H1 (cell line): Measurements from ENCODE around the gene FAN1. TPM values are rescaled to one million over a fixed set of nuclear protein-coding genes. Genes with fewer than 3 reads are reported as not detected.

Experiments used
- CTCF ChIA-PET: fragments of 300-600 bp; sonication (Branson Sonifier 250); formaldehyde crosslinking; loops from one replicate; lab custom pipeline; 2021; ENCODE audit not compliant: partially characterized antibody; lab: Charles Lee
- POLR2A ChIA-PET: fragments of 300-600 bp; sonication (Branson Sonifier 250); formaldehyde crosslinking; loops from one replicate; lab custom pipeline; 2021; ENCODE audit warnings: inconsistent platforms; ENCODE audit not compliant: partially characterized antibody; lab: Charles Lee
- DNase-seq, 2 experiments: peaks; one replicate each; pipeline versions ENCODE4 v3.0.0 to v3.0.0-alpha.2; 2010 to 2022; ENCODE audit warnings: low spot score in 2 of 2, low read depth in 1 of 2, mixed read lengths in 1 of 2
- FAIRE-seq: peaks from 2 replicates; lab custom pipeline; 2011; peaks lifted over from hg19 to GRCh38; lab: Jason Lieb, UNC
- H2AFZ ChIP-seq: 2 replicates; pipeline ENCODE4 v1.8.1; 2012; ENCODE audit warnings: low read length, inconsistent platforms
- H2AK5ac ChIP-seq: 2 replicates; pipeline ENCODE4 v1.6.1; 2013; ENCODE audit warnings: low read depth, low read length
- H2BK120ac ChIP-seq: replicated peaks from 2 replicates; pipeline ENCODE3; 2013; ENCODE audit warnings: low read depth, low read length, inconsistent platforms
- H2BK12ac ChIP-seq: 2 replicates; pipeline ENCODE4 v1.6.1; 2013; ENCODE audit warnings: low read depth, low read length
- H2BK15ac ChIP-seq: 2 replicates; pipeline ENCODE4 v1.6.1; 2013; ENCODE audit warnings: low read length
- H2BK20ac ChIP-seq: 2 replicates; pipeline ENCODE4 v1.6.1; 2013; ENCODE audit warnings: low read length
- H2BK5ac ChIP-seq: 2 replicates; pipeline ENCODE4 v1.6.1; 2013; ENCODE audit warnings: low read depth, low read length
- H3K14ac ChIP-seq: 2 replicates; pipeline ENCODE4 v1.6.1; 2013; ENCODE audit warnings: inconsistent platforms; ENCODE audit not compliant: insufficient read length
- H3K18ac ChIP-seq: 2 replicates; pipeline ENCODE4 v1.6.1; 2013; ENCODE audit warnings: low read length; ENCODE audit errors: extremely low read depth
- H3K23ac ChIP-seq: 2 replicates; pipeline ENCODE4 v1.6.1; 2013; ENCODE audit warnings: inconsistent platforms; ENCODE audit not compliant: insufficient read length
- H3K23me2 ChIP-seq: 2 replicates; pipeline ENCODE4 v1.6.1; 2013; ENCODE audit warnings: low read depth, low read length
- H3K27ac ChIP-seq: 2 replicates; pipeline ENCODE4 v1.6.1; 2011; ENCODE audit warnings: low read depth, low read length, inconsistent platforms
- H3K27me3 ChIP-seq, 4 experiments: replicated peaks in 1 of 4; 1 replicate in 1 of 4; 2 replicates in 3 of 4; pipeline versions ENCODE4 v1.6.1 to v1.8.1; 2011 to 2013; ENCODE audit warnings: low read length in 3 of 4, mild to moderate bottlenecking in 3 of 4, inconsistent platforms in 2 of 4, mixed read lengths in 2 of 4, moderate library complexity in 1 of 4; ENCODE audit not compliant: control insufficient read depth in 3 of 4, insufficient read depth in 3 of 4; ENCODE audit errors: extremely low read depth in 1 of 4
- H3K36me3 ChIP-seq, 4 experiments: 2 replicates each; pipeline versions ENCODE4 v1.6.1 to v1.8.1; 2011 to 2013; ENCODE audit warnings: mild to moderate bottlenecking in 4 of 4, low read length in 3 of 4, moderate library complexity in 2 of 4, control low read depth in 1 of 4, inconsistent platforms in 1 of 4; ENCODE audit not compliant: insufficient read depth in 4 of 4, control insufficient read depth in 2 of 4
- H3K4ac ChIP-seq: replicated peaks from 2 replicates; pipeline ENCODE3; 2013; ENCODE audit warnings: low read length, low read depth, mixed read lengths, inconsistent platforms; ENCODE audit not compliant: insufficient read length
- H3K4me1 ChIP-seq, 4 experiments: replicated peaks in 1 of 4; 1 replicate in 1 of 4; 2 replicates in 3 of 4; pipeline versions ENCODE4 v1.6.1 to v1.8.1; 2011 to 2013; ENCODE audit warnings: low read length in 3 of 4, inconsistent platforms in 2 of 4, mixed read lengths in 1 of 4; ENCODE audit not compliant: insufficient read depth in 4 of 4, control insufficient read depth in 3 of 4
- H3K4me2 ChIP-seq, 2 experiments: 2 replicates each; pipeline versions ENCODE4 v1.6.1 to v1.8.1; 2011 to 2013; ENCODE audit warnings: low read depth in 2 of 2, low read length in 2 of 2, control low read depth in 1 of 2, inconsistent platforms in 1 of 2, mild to moderate bottlenecking in 1 of 2; ENCODE audit not compliant: insufficient read depth in 1 of 2
- H3K4me3 ChIP-seq, 4 experiments: fragments of 200-600, 300-600 bp in 1 of 4; sonication (generic), shearing (Covaris generic), sonication (Bioruptor Twin) in 1 of 4; 2 replicates each; pipeline versions ENCODE4 v1.5.1 to v1.8.1; 2011 to 2016; ENCODE audit warnings: low read length in 4 of 4, low read depth in 3 of 4, control low read depth in 2 of 4, inconsistent platforms in 2 of 4, mild to moderate bottlenecking in 2 of 4, mixed read lengths in 1 of 4, moderate library complexity in 1 of 4; ENCODE audit not compliant: insufficient read depth in 2 of 4; ENCODE audit errors: extremely low read depth in 1 of 4
- H3K56ac ChIP-seq: replicated peaks from 2 replicates; pipeline ENCODE3; 2013; ENCODE audit warnings: low read depth, mild to moderate bottlenecking, mixed read lengths, low read length, inconsistent platforms; ENCODE audit not compliant: insufficient read length
- H3K79me1 ChIP-seq: 2 replicates; pipeline ENCODE4 v1.6.1; 2013; ENCODE audit warnings: low read depth, low read length, control low read depth
- H3K79me2 ChIP-seq, 2 experiments: 2 replicates each; pipeline versions ENCODE4 v1.6.1 to v1.8.1; 2012 to 2013; ENCODE audit warnings: low read length in 2 of 2, mild to moderate bottlenecking in 2 of 2, inconsistent platforms in 1 of 2; ENCODE audit not compliant: insufficient read depth in 2 of 2, control insufficient read depth in 1 of 2
- H3K9ac ChIP-seq, 4 experiments: replicated peaks in 1 of 4; 1 replicate in 1 of 4; 2 replicates in 3 of 4; pipeline versions ENCODE4 v1.6.1 to v1.8.1; 2011 to 2013; ENCODE audit warnings: low read depth in 3 of 4, low read length in 3 of 4, control low read depth in 2 of 4, mild to moderate bottlenecking in 2 of 4, moderate library complexity in 2 of 4, inconsistent platforms in 1 of 4; ENCODE audit errors: extremely low read depth in 1 of 4
- H3K9me3 ChIP-seq, 2 experiments: 2 replicates each; pipeline versions ENCODE4 v1.6.1 to v1.8.1; 2012 to 2013; ENCODE audit warnings: mild to moderate bottlenecking in 2 of 2, moderate library complexity in 2 of 2, control low read depth in 1 of 2, inconsistent platforms in 1 of 2, low read depth in 1 of 2, low read length in 1 of 2, mixed read lengths in 1 of 2; ENCODE audit not compliant: insufficient read depth in 2 of 2
- H4K20me1 ChIP-seq, 2 experiments: replicated peaks in 1 of 2; 2 replicates each; pipeline versions ENCODE3 to v1.8.1; 2011 to 2013; ENCODE audit warnings: inconsistent platforms in 2 of 2, low read length in 2 of 2, mild to moderate bottlenecking in 1 of 2; ENCODE audit not compliant: insufficient read depth in 2 of 2, control insufficient read depth in 1 of 2
- H4K5ac ChIP-seq: 2 replicates; pipeline ENCODE4 v1.6.1; 2013; ENCODE audit warnings: low read length, low read depth, mixed read lengths, inconsistent platforms; ENCODE audit not compliant: insufficient read length
- H4K8ac ChIP-seq: 2 replicates; pipeline ENCODE4 v1.8.0; 2013; ENCODE audit warnings: mild to moderate bottlenecking, moderate library complexity, low read length, inconsistent platforms; ENCODE audit not compliant: insufficient read depth; ENCODE audit errors: extremely low read depth
- H4K91ac ChIP-seq: replicated peaks from 2 replicates; pipeline ENCODE3; 2013; ENCODE audit warnings: low read length, mixed read lengths, inconsistent platforms; ENCODE audit not compliant: insufficient read length
- ATF3 ChIP-seq: IDR thresholded peaks from 2 replicates; pipeline ENCODE4 v1.6.1; 2011; ENCODE audit warnings: low read depth, mild to moderate bottlenecking, low read length; ENCODE audit not compliant: insufficient read depth
- BACH1 ChIP-seq: IDR thresholded peaks from 2 replicates; pipeline ENCODE4 v1.6.1; 2012; ENCODE audit warnings: low read length, improper control_type of control experiment
- CEBPB ChIP-seq: IDR thresholded peaks from 2 replicates; pipeline ENCODE4 v1.6.1; 2012; ENCODE audit warnings: low read depth, low read length
- CTCF ChIP-seq, 3 experiments: IDR thresholded peaks; 1 replicate in 2 of 3; 2 replicates in 1 of 3; pipeline versions ENCODE4 v1.5.1 to v1.6.1; 2011; ENCODE audit warnings: low read length in 3 of 3, mild to moderate bottlenecking in 3 of 3, inconsistent platforms in 2 of 3, low read depth in 1 of 3, moderate library complexity in 1 of 3; ENCODE audit not compliant: insufficient read depth in 1 of 3; ENCODE audit errors: control extremely low read depth in 1 of 3
- FOSL1 ChIP-seq: IDR thresholded peaks from 2 replicates; pipeline ENCODE4 v1.6.1; 2011; ENCODE audit warnings: mild to moderate bottlenecking, low read depth, low read length, moderate library complexity; ENCODE audit not compliant: insufficient read depth
- GTF2F1 ChIP-seq: IDR thresholded peaks from 2 replicates; pipeline ENCODE4 v1.6.1; 2012; ENCODE audit warnings: low read depth, low read length, improper control_type of control experiment, borderline replicate concordance
- KDM5A ChIP-seq: fragments of 200-600 bp; IDR thresholded peaks from 2 replicates; pipeline ENCODE4 v1.7.1; 2012; ENCODE audit warnings: mild to moderate bottlenecking, low read length, inconsistent platforms, mixed read lengths
- PHF8 ChIP-seq: fragments of 200-600 bp; sonication (generic); conservative IDR thresholded peaks from 2 replicates; pipeline ENCODE4 v1.7.1; 2012; ENCODE audit warnings: low read depth, mild to moderate bottlenecking, inconsistent platforms, low read length, moderate library complexity
- SAP30 ChIP-seq: fragments of 300-600 bp; sonication (generic); IDR thresholded peaks from 2 replicates; pipeline ENCODE4 v1.7.1; 2012; ENCODE audit warnings: low read length, moderate library complexity, mild to moderate bottlenecking, inconsistent platforms; ENCODE audit not compliant: insufficient read depth, insufficient replicate concordance
- SIN3A ChIP-seq, 2 experiments: IDR thresholded peaks in 1 of 2; conservative IDR thresholded peaks in 1 of 2; 2 replicates each; pipeline ENCODE4 v1.6.1; 2011 to 2012; ENCODE audit warnings: low read length in 2 of 2, improper control_type of control experiment in 1 of 2, low read depth in 1 of 2, mild to moderate bottlenecking in 1 of 2
- SIRT6 ChIP-seq: IDR thresholded peaks from one replicate; pipeline ENCODE4 v1.7.1; 2012; ENCODE audit warnings: low read length, inconsistent platforms
- WGBS, 2 experiments: shearing (Covaris generic) in 1 of 2; methylation state at CpG; one replicate each; pipeline versions ENCODE4 v1.1.6 to v1.1.7; 2013 to 2015; ENCODE audit warnings: low lambda C conversion rate in 2 of 2, mixed read lengths in 2 of 2, inconsistent platforms in 1 of 2, low coverage in 1 of 2, missing lambda C conversion rate in 1 of 2; ENCODE audit not compliant: insufficient replicate concordance in 2 of 2, insufficient coverage in 1 of 2, insufficient read length in 1 of 2; ENCODE audit errors: extremely low coverage in 1 of 2, missing lambda C conversion rate in 1 of 2; 5-methylcytosine and 5-hydroxymethylcytosine counted together
- polyA plus RNA-seq, 7 experiments: library from polyadenylated mRNA; depleted of rRNA in 3 of 7; stranded (reverse) in 5 of 7; unstranded in 2 of 7; fragments of >200 nt in 5 of 7; fragments of 200-250 nt in 2 of 7; gene quantifications; 1 replicate in 5 of 7; 2 replicates in 1 of 7; 4 replicates in 1 of 7; pipeline versions ENCODE4 v1.2.1 to v1.2.3, GENCODE V29; 2011 to 2013; ENCODE audit warnings: missing spikeins in 2 of 7, mixed read lengths in 2 of 7
- total RNA-seq: library from RNA; stranded (reverse); fragmentation: NEBNext Ultra II Directional; extraction: Animal tissue kit (Norgen Biotek cat#: 25700); gene quantifications from 2 replicates; pipeline ENCODE4 v1.2.1, GENCODE V29; 2021

The FAN1 gene
- total and polyA plus RNA-seq, 2 of the 8 experiments (the other 6 are each of a cell fraction or from before 2014, with no cell fraction given): 8.6 to 24.9 TPM

- Histone ChIP-seq H3K9me3 (no peaks in the 10 kb centered on the region), H3K79me2 (no peaks in the 10 kb centered on the region), H4K8ac (no peak overlapping the region), H3K4ac (no peak overlapping the region), H3K4me1 (no peaks in the 10 kb centered on the region), H3K4me3 (no peak overlapping the region), H3K27me3 (no peaks in the 10 kb centered on the region; a peak in 1 of 7 replicates), H3K18ac (no peak overlapping the region), H3K79me1 (no peaks in the 10 kb centered on the region), H4K5ac (no peak overlapping the region), H3K9ac (no peak overlapping the region), H4K91ac (no peak overlapping the region), H3K56ac (no peak overlapping the region), H2BK20ac (no peak overlapping the region), H3K36me3 (no peaks in the 10 kb centered on the region), H3K14ac (no peak overlapping the region), H3K23me2 (0 out of 2 replicates have a peak, but pooled peaks cover 4% of the 10 kb centered on the region), H2BK12ac (no peak overlapping the region), H3K23ac (no peak overlapping the region), H3K27ac (no peak overlapping the region; the same call in 1 of the 2 replicates), H2AK5ac (no peak overlapping the region), H2BK5ac (no peak overlapping the region), H2BK15ac (no peak overlapping the region), H2AFZ (no peak overlapping the region), H4K20me1 (no peaks in the 10 kb centered on the region), H3K4me2 (no peak overlapping the region), H2BK120ac (no peak overlapping the region)
- 74% methylated on average over 1 of the region's 1 CpG; no CpG with 5 or more reads in 1 of the 2 experiments for WGBS, 2 experiments
- FAIRE-seq (no peak), DNase-seq (no peak)
- ChIA-PET CTCF (interaction anchor here (3.6 kb wide), 1 partner anchor 12 kb away, joined by 9 read pairs; no protein-coding TSS in a partner anchor), POLR2A (no interaction called here)
- TF ChIP-seq SIRT6: no peak
- TF ChIP-seq ATF3: no peak
- TF ChIP-seq KDM5A: no peak
- no peak for TF ChIP-seq SIN3A (conservative IDR thresholded peaks at IDR 0.05 in 1 of 2, IDR thresholded peaks at IDR 0.05 in 1 of 2; ENCODE audit: low read depth in 1 of 2, low read length in 2 of 2)
- TF ChIP-seq PHF8: no peak
- no peak for TF ChIP-seq SAP30
- no peak for TF ChIP-seq GTF2F1
- TF ChIP-seq FOSL1: no peak
- no peak for TF ChIP-seq CEBPB
- no peak for TF ChIP-seq CTCF (IDR thresholded peaks at IDR 0.05; ENCODE audit: control extremely low read depth in 1 of 3, insufficient read depth in 1 of 3, low read depth in 1 of 3, low read length in 3 of 3)
- TF ChIP-seq BACH1: no peak
Measured at GRCh38 chr15:30870681-30871080, 33.0 kb upstream of the FAN1 start.
